Uterus (tissue), 4 donors: ENCODE results near the gene SPINK6. TPM values are rescaled to one million over a fixed set of nuclear protein-coding genes. Genes with fewer than 3 reads are reported as not detected.

ENCODE experiments used
- DNase-seq, 2 donors: peaks; one replicate each; pipeline ENCODE4 v3.0.0-alpha.2; 2019 to 2020
- H3K27ac ChIP-seq, 2 donors: fragments of 200-600 bp; sonication (generic); 1 replicate in 1 of 2; 2 replicates in 1 of 2; pipeline ENCODE4 v1.5.1; 2016 to 2018
- H3K27me3 ChIP-seq, 2 donors: fragments of 200-600 bp; sonication (generic); one replicate each; pipeline ENCODE4 v1.5.1; 2018 to 2019; ENCODE audit warnings: control low read depth in 1 of 2
- H3K36me3 ChIP-seq, 2 donors: fragments of 200-600 bp; sonication (generic); one replicate each; pipeline ENCODE4 v1.5.1; 2019; ENCODE audit warnings: control low read depth in 1 of 2
- H3K4me1 ChIP-seq, 2 donors: fragments of 200-600 bp; sonication (generic); one replicate each; pipeline ENCODE4 v1.5.1; 2018 to 2019; ENCODE audit warnings: control low read depth in 1 of 2
- H3K4me3 ChIP-seq, 2 donors: fragments of 200-600 bp; sonication (generic); 1 replicate in 1 of 2; 2 replicates in 1 of 2; pipeline ENCODE4 v1.5.1; 2018 to 2019; ENCODE audit warnings: mild to moderate bottlenecking in 1 of 2
- H3K9me3 ChIP-seq, 2 donors: fragments of 200-600 bp; sonication (generic); one replicate each; pipeline ENCODE4 v1.5.1; 2019; ENCODE audit warnings: control low read depth in 1 of 2
- POLR2A ChIP-seq, 2 donors: fragments of 450-650 bp; IDR thresholded peaks; one replicate each; pipeline ENCODE4 v1.6.1; 2016; ENCODE audit warnings: antibody characterized with exemption in 2 of 2, mild to moderate bottlenecking in 1 of 2, moderate library complexity in 1 of 2
- intact Hi-C: fragments of 100-400 bp; cut with DNase I; formaldehyde crosslinking; loops from one replicate; pipeline ENCODE4 v1.15.1; 2023; ENCODE audit warnings: low total_unique reads
- small RNA-seq: library from RNA; depleted of rRNA; stranded (forward); fragments of <200 nt; gene quantifications from one replicate; pipeline ENCODE3, GENCODE V24; 2016
- total RNA-seq, 4 donors: library from RNA; depleted of rRNA in 3 of 4; stranded (reverse); fragments of >200 nt in 3 of 4; gene quantifications; one replicate each; pipeline versions ENCODE4 v1.1.0 to v1.2.4, GENCODE V29; 2014 to 2023
- TF ChIP-seq, protein P1 (sequence below), 4 experiments: fragments of 200-600 bp in 2 of 4; fragments of 450-650 bp in 2 of 4; sonication (generic) in 2 of 4; IDR thresholded peaks; one replicate each; pipeline ENCODE4 v1.5.1; 2016 to 2019; ENCODE audit warnings: antibody characterized with exemption in 4 of 4, mild to moderate bottlenecking in 2 of 4, moderate library complexity in 1 of 4
- donor health status: DM: yes; HTN: yes; CAD: no.

Gene SPINK6
- total RNA-seq, 4 donors from 2014 or later: not detected

DNA sequence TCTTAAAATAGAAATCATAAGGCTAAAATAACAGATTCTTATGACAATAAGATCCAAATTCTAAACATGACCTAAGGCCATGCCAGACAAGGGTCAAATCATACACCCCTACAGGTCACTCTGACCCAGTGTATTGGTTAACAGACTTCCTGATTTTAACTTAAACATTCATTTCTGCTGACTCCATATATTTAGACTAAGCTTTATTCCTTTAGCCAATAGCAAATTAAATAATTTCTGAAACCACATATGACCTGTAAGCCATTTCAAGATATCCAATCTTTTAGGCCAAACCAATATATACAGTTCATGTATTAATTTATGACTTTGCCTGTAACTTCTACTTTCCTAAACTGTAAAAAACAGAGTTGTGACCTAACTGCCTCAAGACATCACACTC is 58.4 kb downstream of the SPINK6 start:
- Histone ChIP-seq H3K4me3 (no peak overlapping the region), H3K9me3 (no peaks in the 10 kb centered on the region), H3K27me3 (no peaks in the 10 kb centered on the region), H3K36me3 (no peaks in the 10 kb centered on the region), H3K27ac (no peak overlapping the region), H3K4me1 (no peaks in the 10 kb centered on the region)
- intact Hi-C loops: no loop called here
- no peak for TF ChIP-seq POLR2A (IDR thresholded peaks at IDR 0.05)
- TF ChIP-seq, protein P1, sequence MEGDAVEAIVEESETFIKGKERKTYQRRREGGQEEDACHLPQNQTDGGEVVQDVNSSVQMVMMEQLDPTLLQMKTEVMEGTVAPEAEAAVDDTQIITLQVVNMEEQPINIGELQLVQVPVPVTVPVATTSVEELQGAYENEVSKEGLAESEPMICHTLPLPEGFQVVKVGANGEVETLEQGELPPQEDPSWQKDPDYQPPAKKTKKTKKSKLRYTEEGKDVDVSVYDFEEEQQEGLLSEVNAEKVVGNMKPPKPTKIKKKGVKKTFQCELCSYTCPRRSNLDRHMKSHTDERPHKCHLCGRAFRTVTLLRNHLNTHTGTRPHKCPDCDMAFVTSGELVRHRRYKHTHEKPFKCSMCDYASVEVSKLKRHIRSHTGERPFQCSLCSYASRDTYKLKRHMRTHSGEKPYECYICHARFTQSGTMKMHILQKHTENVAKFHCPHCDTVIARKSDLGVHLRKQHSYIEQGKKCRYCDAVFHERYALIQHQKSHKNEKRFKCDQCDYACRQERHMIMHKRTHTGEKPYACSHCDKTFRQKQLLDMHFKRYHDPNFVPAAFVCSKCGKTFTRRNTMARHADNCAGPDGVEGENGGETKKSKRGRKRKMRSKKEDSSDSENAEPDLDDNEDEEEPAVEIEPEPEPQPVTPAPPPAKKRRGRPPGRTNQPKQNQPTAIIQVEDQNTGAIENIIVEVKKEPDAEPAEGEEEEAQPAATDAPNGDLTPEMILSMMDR (IDR thresholded peaks at IDR 0.05): no peak
- no peak for DNase-seq

Small RNA genes within 50 kb of the gene (small RNA-seq; reads per million reads assigned to genes)
- not detected for gene HMGN1P16

Other genes starting within 250 kb of the SPINK6 start
- 1 to 10 TPM in 1 of 4 donors, under 1 TPM in 1, not detected in 2; 0.73 to 4.6 TPM for gene SPINK5, start 139.1 kb upstream of the SPINK6 start, total RNA-seq
- gene SPINK14, start 34.5 kb upstream of the SPINK6 start, total RNA-seq: not detected
- gene MARCOL, start 35.5 kb downstream of the SPINK6 start, total RNA-seq: not detected
- gene SPINK13, start 65.8 kb downstream of the SPINK6 start, total RNA-seq: under 1 TPM in 1 of 4 donors, not detected in 3; 0.41 TPM
- not detected for gene SPINK7, start 109.4 kb downstream of the SPINK6 start, total RNA-seq
- gene SPINK9, start 132.5 kb downstream of the SPINK6 start, total RNA-seq: not detected
- gene FBXO38, start 180.9 kb downstream of the SPINK6 start, total RNA-seq: 10 to 100 TPM; 29.4 to 81.3 (median 48.7) TPM